HepG2 (cell line): Measurements from ENCODE around the gene DNMT1. TPM values are rescaled to one million over a fixed set of nuclear protein-coding genes. Genes with fewer than 3 reads are reported as not detected.

Experiments used
- KDM5A ChIP-seq: fragments of 200-600 bp; sonication (generic); IDR thresholded peaks from 2 replicates; pipeline ENCODE4 v1.7.0; 2018; ENCODE audit warnings: antibody characterized with exemption, mild to moderate bottlenecking, low read length, borderline replicate concordance
- MTF1 ChIP-seq: sonication (generic); formaldehyde crosslinking; IDR thresholded peaks from 2 replicates; pipeline ENCODE4 v1.5.0; 2020; ENCODE audit warnings: missing genetic modification reagents
- NFRKB ChIP-seq: fragments of 450-650 bp; IDR thresholded peaks from 2 replicates; pipeline ENCODE4 v1.6.1; 2017
- RBFOX2 ChIP-seq: fragments of 200-400 bp; formaldehyde crosslinking; IDR thresholded peaks from 2 replicates; pipeline ENCODE4 v1.6.1; 2017; ENCODE audit warnings: low read depth, mild to moderate bottlenecking, low read length
- SRSF9 ChIP-seq: fragments of 200-400 bp; formaldehyde crosslinking; IDR thresholded peaks from 2 replicates; pipeline ENCODE4 v1.6.1; 2018; ENCODE audit warnings: borderline replicate concordance, mild to moderate bottlenecking, low read depth, low read length; ENCODE audit not compliant: insufficient read depth, poor library complexity, severe bottlenecking
- TP53 ChIP-seq: sonication (generic); formaldehyde crosslinking; conservative IDR thresholded peaks from 2 replicates; pipeline ENCODE4 v1.4.0; 2020; ENCODE audit warnings: missing genetic modification reagents
- ZKSCAN8 ChIP-seq: IDR thresholded peaks from 2 replicates; pipeline ENCODE4 v1.6.1; 2016; ENCODE audit warnings: borderline replicate concordance, missing genetic modification reagents, missing compliant biosample characterization
- ZNF619 ChIP-seq: sonication (generic); formaldehyde crosslinking; IDR thresholded peaks from 2 replicates; pipeline ENCODE4 v1.4.0; 2020; ENCODE audit warnings: mild to moderate bottlenecking, missing genetic modification reagents
- ZNF660 ChIP-seq: sonication (generic); formaldehyde crosslinking; IDR thresholded peaks from 2 replicates; pipeline ENCODE4 v1.5.1; 2020; ENCODE audit warnings: mild to moderate bottlenecking, low read depth, missing genetic modification reagents, borderline replicate concordance
- polyA plus RNA-seq, 8 experiments: library from polyadenylated mRNA; depleted of rRNA in 3 of 8; stranded (reverse) in 7 of 8; unstranded in 1 of 8; fragments of >200 nt; fragmentation: Illumina TruSeq in 4 of 8; extraction: Trizol in 4 of 8; gene quantifications; 2 replicates each; pipeline versions ENCODE4 v1.2.1 to v1.2.3, GENCODE V29; 2011 to 2016; ENCODE audit warnings: low read depth in 4 of 8, missing spikeins in 1 of 8, mixed read lengths in 1 of 8; ENCODE audit not compliant: insufficient read depth in 1 of 8
- total RNA-seq, 5 experiments: library from RNA; depleted of rRNA; stranded (reverse); fragments of >200 nt; fragmentation: Illumina TruSeq; extraction: Trizol; gene quantifications; 2 replicates each; pipeline ENCODE4 v1.2.3, GENCODE V29; 2016; ENCODE audit warnings: low read depth in 1 of 5
- TF ChIP-seq, protein P1 (sequence below): sonication (generic); formaldehyde crosslinking; IDR thresholded peaks from 2 replicates; pipeline ENCODE4 v1.5.1; 2020; ENCODE audit warnings: mild to moderate bottlenecking, missing genetic modification reagents, borderline replicate concordance
- TF ChIP-seq, protein P2 (sequence below): sonication (generic); formaldehyde crosslinking; IDR thresholded peaks from 2 replicates; pipeline ENCODE4 v1.5.1; 2020; ENCODE audit warnings: missing genetic modification reagents, mild to moderate bottlenecking, borderline replicate concordance
- TF ChIP-seq, protein P3 (sequence below): sonication (generic); formaldehyde crosslinking; IDR thresholded peaks from 2 replicates; pipeline ENCODE4 v1.9.0; 2021; ENCODE audit warnings: missing genetic modification reagents, borderline replicate concordance
- TF ChIP-seq, protein P4 (sequence below): sonication (generic); formaldehyde crosslinking; IDR thresholded peaks from 2 replicates; pipeline ENCODE4 v1.5.0; 2020; ENCODE audit warnings: missing genetic modification reagents
- TF ChIP-seq, protein P5 (sequence below): sonication (generic); formaldehyde crosslinking; IDR thresholded peaks from 2 replicates; pipeline ENCODE4 v1.5.0; 2020; ENCODE audit warnings: mild to moderate bottlenecking, missing genetic modification reagents

The DNMT1 gene
- total and polyA plus RNA-seq, 2 of the 13 experiments (the other 11 are each of a cell fraction or from before 2014, with no cell fraction given) = 31.2 to 91.1 TPM

DNA sequence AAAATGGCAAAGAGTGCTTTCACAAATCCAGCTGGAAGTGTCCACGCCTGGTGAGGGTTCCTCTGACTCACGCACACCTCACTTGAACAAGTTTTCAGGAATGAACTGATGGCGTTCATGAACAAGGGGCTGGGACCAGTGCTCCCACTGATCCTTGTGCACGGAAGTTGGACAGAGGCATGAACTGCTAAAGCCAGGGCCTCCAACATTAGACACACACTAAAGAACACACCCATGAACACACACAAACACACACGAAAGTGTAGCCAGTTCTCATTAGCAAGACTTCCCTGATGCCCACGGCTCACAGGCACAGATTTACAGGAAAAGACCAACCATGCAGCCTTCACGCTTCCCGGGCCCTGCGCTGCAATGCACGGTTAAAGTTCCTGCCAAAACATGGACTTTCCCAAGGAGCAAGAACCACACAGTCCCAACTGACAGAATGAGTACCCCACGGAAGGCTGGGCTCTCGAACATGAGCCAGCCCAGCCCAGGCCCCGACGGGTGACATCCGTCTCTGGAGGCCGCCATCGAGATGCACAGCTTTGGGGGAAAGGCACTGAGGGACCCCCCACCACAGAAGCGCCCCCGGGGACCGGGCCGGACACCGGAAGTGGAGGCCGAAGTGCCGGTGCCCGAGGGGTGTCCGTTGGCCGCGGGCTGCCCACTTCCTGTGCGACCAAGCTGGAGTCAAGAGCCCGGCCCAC is 808 bp downstream of the DNMT1 start (continued):
- TF ChIP-seq SRSF9 (no peak), TP53 (CRISPR knock-in tag) (0 out of 2 replicates have a peak, but pooled peaks have one; percentile 40), RBFOX2 (no peak), ZNF619 (no peak), MTF1 (CRISPR knock-in tag) (0 out of 2 replicates have a peak, but pooled peaks have one; percentile 34), ZKSCAN8 (CRISPR knock-in tag) (no peak), NFRKB (no peak), KDM5A (peak; percentile 60), ZNF660 (CRISPR knock-in tag) (no peak)
- TF ChIP-seq, protein P1, sequence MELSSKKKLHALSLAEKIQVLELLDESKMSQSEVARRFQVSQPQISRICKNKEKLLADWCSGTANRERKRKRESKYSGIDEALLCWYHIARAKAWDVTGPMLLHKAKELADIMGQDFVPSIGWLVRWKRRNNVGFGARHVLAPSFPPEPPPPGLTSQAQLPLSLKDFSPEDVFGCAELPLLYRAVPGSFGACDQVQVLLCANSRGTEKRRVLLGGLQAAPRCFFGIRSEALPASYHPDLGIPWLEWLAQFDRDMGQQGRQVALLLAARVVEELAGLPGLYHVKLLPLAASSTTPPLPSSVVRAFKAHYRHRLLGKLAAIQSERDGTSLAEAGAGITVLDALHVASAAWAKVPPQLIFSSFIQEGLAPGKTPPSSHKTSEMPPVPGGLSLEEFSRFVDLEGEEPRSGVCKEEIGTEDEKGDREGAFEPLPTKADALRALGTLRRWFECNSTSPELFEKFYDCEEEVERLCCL (CRISPR knock-in tag) = no peak
- TF ChIP-seq, protein P2, sequence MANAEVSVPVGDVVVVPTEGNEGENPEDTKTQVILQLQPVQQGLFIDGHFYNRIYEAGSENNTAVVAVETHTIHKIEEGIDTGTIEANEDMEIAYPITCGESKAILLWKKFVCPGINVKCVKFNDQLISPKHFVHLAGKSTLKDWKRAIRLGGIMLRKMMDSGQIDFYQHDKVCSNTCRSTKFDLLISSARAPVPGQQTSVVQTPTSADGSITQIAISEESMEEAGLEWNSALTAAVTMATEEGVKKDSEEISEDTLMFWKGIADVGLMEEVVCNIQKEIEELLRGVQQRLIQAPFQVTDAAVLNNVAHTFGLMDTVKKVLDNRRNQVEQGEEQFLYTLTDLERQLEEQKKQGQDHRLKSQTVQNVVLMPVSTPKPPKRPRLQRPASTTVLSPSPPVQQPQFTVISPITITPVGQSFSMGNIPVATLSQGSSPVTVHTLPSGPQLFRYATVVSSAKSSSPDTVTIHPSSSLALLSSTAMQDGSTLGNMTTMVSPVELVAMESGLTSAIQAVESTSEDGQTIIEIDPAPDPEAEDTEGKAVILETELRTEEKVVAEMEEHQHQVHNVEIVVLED = no peak
- TF ChIP-seq, protein P3, sequence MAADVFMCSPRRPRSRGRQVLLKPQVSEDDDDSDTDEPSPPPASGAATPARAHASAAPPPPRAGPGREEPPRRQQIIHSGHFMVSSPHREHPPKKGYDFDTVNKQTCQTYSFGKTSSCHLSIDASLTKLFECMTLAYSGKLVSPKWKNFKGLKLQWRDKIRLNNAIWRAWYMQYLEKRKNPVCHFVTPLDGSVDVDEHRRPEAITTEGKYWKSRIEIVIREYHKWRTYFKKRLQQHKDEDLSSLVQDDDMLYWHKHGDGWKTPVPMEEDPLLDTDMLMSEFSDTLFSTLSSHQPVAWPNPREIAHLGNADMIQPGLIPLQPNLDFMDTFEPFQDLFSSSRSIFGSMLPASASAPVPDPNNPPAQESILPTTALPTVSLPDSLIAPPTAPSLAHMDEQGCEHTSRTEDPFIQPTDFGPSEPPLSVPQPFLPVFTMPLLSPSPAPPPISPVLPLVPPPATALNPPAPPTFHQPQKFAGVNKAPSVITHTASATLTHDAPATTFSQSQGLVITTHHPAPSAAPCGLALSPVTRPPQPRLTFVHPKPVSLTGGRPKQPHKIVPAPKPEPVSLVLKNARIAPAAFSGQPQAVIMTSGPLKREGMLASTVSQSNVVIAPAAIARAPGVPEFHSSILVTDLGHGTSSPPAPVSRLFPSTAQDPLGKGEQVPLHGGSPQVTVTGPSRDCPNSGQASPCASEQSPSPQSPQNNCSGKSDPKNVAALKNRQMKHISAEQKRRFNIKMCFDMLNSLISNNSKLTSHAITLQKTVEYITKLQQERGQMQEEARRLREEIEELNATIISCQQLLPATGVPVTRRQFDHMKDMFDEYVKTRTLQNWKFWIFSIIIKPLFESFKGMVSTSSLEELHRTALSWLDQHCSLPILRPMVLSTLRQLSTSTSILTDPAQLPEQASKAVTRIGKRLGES (CRISPR knock-in tag) = no peak
- TF ChIP-seq, protein P4, sequence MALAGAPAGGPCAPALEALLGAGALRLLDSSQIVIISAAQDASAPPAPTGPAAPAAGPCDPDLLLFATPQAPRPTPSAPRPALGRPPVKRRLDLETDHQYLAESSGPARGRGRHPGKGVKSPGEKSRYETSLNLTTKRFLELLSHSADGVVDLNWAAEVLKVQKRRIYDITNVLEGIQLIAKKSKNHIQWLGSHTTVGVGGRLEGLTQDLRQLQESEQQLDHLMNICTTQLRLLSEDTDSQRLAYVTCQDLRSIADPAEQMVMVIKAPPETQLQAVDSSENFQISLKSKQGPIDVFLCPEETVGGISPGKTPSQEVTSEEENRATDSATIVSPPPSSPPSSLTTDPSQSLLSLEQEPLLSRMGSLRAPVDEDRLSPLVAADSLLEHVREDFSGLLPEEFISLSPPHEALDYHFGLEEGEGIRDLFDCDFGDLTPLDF = no peak
- TF ChIP-seq, protein P5, sequence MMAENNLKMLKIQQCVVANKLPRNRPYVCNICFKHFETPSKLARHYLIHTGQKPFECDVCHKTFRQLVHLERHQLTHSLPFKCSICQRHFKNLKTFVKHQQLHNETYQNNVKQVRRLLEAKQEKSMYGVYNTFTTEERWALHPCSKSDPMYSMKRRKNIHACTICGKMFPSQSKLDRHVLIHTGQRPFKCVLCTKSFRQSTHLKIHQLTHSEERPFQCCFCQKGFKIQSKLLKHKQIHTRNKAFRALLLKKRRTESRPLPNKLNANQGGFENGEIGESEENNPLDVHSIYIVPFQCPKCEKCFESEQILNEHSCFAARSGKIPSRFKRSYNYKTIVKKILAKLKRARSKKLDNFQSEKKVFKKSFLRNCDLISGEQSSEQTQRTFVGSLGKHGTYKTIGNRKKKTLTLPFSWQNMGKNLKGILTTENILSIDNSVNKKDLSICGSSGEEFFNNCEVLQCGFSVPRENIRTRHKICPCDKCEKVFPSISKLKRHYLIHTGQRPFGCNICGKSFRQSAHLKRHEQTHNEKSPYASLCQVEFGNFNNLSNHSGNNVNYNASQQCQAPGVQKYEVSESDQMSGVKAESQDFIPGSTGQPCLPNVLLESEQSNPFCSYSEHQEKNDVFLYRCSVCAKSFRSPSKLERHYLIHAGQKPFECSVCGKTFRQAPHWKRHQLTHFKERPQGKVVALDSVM (CRISPR knock-in tag) = no peak; the same call in 1 of the 2 replicates
